Measurements from ENCODE around the gene CBX8. TPM values are rescaled to one million over a fixed set of nuclear protein-coding genes. Genes with fewer than 3 reads are reported as not detected.

Gene CBX8
- total and polyA plus RNA-seq, 2 of the 13 experiments (the other 11 are each of a cell fraction or from before 2014, with no cell fraction given): 0.34 to 12.6 TPM

DNA sequence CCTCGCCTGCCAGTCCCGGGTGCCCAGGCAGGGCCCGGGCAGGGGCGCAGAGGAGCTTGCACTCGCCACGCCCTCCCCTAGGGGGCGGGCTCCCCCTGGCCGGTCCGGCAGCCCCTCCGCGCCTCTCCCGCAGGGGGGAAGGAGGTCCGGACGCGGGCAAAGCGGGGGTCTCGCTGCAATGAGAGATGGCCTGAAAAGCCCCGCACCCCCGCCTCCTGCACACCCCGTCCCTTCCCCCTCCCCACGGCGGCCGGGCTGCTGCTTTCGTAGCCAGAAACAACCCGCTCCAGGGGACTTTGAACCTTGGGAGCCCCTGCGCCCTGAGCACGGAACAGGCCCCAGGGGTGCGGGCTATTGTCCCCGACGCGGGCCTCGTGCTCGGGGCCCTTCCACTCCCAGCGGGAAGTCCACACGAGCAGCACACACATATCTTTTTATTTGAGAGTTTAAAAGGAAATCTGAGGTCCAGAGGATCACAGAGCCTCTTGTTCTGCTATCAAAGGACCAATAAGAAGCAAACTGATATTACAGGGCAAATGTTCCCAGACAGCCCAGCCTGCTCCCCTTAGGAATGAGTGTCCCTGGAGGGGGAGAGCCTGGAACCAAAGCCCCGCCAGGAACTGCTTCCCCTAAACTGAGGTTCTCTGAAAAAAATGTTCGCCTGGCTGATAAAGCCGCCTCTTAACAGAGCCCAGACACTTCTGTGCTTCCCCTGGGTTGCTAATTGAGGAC lies 48.2 kb upstream of the CBX8 start (continued):
- TF ChIP-seq, protein P1, sequence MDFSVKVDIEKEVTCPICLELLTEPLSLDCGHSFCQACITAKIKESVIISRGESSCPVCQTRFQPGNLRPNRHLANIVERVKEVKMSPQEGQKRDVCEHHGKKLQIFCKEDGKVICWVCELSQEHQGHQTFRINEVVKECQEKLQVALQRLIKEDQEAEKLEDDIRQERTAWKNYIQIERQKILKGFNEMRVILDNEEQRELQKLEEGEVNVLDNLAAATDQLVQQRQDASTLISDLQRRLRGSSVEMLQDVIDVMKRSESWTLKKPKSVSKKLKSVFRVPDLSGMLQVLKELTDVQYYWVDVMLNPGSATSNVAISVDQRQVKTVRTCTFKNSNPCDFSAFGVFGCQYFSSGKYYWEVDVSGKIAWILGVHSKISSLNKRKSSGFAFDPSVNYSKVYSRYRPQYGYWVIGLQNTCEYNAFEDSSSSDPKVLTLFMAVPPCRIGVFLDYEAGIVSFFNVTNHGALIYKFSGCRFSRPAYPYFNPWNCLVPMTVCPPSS (IDR thresholded peaks at IDR 0.05): no peak
- TF ChIP-seq ZNF292 (CRISPR knock-in tag; IDR thresholded peaks at IDR 0.05; ENCODE audit: borderline replicate concordance, low read depth) (peak; percentile 59; the same call in 1 of the 2 replicates), SMAD1 (CRISPR knock-in tag; IDR thresholded peaks at IDR 0.05; ENCODE audit: borderline replicate concordance, low read depth) (0 out of 2 replicates have a peak, but pooled peaks have one; percentile 53), CENPBD1 (CRISPR knock-in tag; IDR thresholded peaks at IDR 0.05; ENCODE audit: borderline replicate concordance, low read depth) (no peak), ZNF776 (CRISPR knock-in tag; IDR thresholded peaks at IDR 0.05) (peak; percentile 64; the same call in 1 of the 2 replicates), TERF1 (CRISPR knock-in tag; IDR thresholded peaks at IDR 0.05) (no peak), SATB2 (CRISPR knock-in tag; IDR thresholded peaks at IDR 0.05) (peak; percentile 49; the same call in 1 of the 2 replicates), ZNF326 (CRISPR knock-in tag; IDR thresholded peaks at IDR 0.05; ENCODE audit: borderline replicate concordance) (no peak; the same call in 1 of the 2 replicates), TP53 (CRISPR knock-in tag; conservative IDR thresholded peaks at IDR 0.05) (no peak), JUND (CRISPR knock-in tag; IDR thresholded peaks at IDR 0.05) (no peak), FOXC1 (CRISPR knock-in tag; IDR thresholded peaks at IDR 0.05; ENCODE audit: borderline replicate concordance) (peak; percentile 65), ZNF441 (CRISPR knock-in tag; IDR thresholded peaks at IDR 0.05; ENCODE audit: borderline replicate concordance) (no peak; the same call in 1 of the 2 replicates), SSRP1 (CRISPR knock-in tag; IDR thresholded peaks at IDR 0.05) (peak; percentile 0), THYN1 (CRISPR knock-in tag; IDR thresholded peaks at IDR 0.05; ENCODE audit: borderline replicate concordance, low read depth) (no peak)
- TF ChIP-seq, protein P2, sequence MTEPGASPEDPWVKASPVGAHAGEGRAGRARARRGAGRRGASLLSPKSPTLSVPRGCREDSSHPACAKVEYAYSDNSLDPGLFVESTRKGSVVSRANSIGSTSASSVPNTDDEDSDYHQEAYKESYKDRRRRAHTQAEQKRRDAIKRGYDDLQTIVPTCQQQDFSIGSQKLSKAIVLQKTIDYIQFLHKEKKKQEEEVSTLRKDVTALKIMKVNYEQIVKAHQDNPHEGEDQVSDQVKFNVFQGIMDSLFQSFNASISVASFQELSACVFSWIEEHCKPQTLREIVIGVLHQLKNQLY (CRISPR knock-in tag; IDR thresholded peaks at IDR 0.05): peak; percentile 53; the same call in 1 of the 2 replicates
- TF ChIP-seq, protein P3, sequence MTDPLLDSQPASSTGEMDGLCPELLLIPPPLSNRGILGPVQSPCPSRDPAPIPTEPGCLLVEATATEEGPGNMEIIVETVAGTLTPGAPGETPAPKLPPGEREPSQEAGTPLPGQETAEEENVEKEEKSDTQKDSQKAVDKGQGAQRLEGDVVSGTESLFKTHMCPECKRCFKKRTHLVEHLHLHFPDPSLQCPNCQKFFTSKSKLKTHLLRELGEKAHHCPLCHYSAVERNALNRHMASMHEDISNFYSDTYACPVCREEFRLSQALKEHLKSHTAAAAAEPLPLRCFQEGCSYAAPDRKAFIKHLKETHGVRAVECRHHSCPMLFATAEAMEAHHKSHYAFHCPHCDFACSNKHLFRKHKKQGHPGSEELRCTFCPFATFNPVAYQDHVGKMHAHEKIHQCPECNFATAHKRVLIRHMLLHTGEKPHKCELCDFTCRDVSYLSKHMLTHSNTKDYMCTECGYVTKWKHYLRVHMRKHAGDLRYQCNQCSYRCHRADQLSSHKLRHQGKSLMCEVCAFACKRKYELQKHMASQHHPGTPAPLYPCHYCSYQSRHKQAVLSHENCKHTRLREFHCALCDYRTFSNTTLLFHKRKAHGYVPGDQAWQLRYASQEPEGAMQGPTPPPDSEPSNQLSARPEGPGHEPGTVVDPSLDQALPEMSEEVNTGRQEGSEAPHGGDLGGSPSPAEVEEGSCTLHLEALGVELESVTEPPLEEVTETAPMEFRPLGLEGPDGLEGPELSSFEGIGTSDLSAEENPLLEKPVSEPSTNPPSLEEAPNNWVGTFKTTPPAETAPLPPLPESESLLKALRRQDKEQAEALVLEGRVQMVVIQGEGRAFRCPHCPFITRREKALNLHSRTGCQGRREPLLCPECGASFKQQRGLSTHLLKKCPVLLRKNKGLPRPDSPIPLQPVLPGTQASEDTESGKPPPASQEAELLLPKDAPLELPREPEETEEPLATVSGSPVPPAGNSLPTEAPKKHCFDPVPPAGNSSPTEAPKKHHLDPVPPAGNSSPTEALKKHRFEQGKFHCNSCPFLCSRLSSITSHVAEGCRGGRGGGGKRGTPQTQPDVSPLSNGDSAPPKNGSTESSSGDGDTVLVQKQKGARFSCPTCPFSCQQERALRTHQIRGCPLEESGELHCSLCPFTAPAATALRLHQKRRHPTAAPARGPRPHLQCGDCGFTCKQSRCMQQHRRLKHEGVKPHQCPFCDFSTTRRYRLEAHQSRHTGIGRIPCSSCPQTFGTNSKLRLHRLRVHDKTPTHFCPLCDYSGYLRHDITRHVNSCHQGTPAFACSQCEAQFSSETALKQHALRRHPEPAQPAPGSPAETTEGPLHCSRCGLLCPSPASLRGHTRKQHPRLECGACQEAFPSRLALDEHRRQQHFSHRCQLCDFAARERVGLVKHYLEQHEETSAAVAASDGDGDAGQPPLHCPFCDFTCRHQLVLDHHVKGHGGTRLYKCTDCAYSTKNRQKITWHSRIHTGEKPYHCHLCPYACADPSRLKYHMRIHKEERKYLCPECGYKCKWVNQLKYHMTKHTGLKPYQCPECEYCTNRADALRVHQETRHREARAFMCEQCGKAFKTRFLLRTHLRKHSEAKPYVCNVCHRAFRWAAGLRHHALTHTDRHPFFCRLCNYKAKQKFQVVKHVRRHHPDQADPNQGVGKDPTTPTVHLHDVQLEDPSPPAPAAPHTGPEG (CRISPR knock-in tag; IDR thresholded peaks at IDR 0.05): no peak

All from HepG2 (cell line).